Left renal cortex interstitium (tissue), 4 donors: ENCODE results near the gene TIMM50. TPM values are rescaled to one million over a fixed set of nuclear protein-coding genes. Genes with fewer than 3 reads are reported as not detected.
"Not testable (repeated sequence)": the region's sequence is repeated elsewhere in the genome, so short reads cannot be mapped to it uniquely, and the experiment has no call there.

Experiments
- DNase-seq, 4 donors: peaks; one replicate each; pipeline ENCODE4 v3.0.0-alpha.2; 2013; ENCODE audit warnings: low read depth in 4 of 4, low spot score in 2 of 4, missing footprints in 1 of 4
- polyA plus RNA-seq, 4 donors: library from polyadenylated mRNA; unstranded; fragments of 120-200 nt; gene quantifications; one replicate each; pipeline ENCODE4 v1.2.1, GENCODE V29; 2013; ENCODE audit not compliant: insufficient read length in 4 of 4

The TIMM50 gene
- polyA plus RNA-seq, 4 donors = 71.6 to 96.3 (median 87.8) TPM

GRCh38 chr19:39469036-39469435, 11.6 kb upstream of the TIMM50 start:
- DNase-seq = no peak

DNA sequence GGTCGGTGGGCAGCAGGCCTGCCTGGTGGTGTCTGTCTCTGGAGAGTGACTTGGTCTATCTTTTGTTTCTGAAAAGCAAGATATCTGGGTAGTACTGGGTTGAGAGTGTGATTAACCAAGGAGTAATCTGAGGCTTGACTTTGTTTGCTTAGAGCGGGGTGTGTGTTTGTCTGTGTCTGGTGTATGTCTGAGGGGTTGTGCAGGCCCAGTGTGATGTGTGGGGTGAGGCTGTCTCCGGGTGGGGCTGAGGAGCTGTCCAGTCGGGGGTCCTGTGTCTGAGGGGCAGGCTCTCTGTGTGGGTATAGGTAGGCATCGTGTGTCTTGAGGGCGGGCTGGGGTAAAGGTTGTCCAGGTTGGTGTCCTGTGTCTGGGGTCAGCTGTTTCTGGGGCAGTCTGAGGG, 11.1 kb upstream of the TIMM50 start:
- DNase-seq = no peak

DNA sequence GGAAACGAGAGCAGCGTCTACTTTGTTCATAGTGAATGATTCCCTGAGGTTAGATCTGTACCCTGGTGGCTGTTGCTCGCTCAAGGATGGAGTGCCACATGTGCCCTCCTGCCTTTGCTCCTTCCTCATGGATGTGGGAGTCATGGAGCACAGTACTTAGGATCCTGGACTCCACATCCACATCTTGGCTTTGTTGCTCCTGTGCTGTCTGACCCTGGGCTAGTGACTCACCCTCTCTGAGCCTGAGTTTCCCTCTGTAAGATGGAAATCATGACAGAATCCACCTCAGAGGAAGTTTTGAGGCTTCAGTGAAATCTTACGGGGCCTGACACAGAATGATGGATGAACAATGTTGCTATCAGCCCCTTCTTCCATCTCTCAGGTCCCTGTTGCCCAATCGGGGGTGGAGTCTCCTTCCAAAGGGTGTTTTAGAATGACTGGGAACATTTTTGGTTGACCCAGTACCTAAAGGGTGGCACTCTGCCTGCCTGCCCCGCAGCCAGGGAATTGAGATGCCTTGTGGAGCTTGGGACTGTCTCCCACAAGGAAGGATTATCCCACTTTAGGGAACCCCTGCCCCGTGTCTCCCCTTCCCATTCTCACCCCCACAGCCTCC, 9.8 kb upstream of the TIMM50 start:
- no peak for DNase-seq

- DNase-seq = no peak
Observed at GRCh38 chr19:39471756-39472536, 8.7 kb upstream of the TIMM50 start.

- no peak for DNase-seq
Observed at GRCh38 chr19:39472746-39473442, 7.7 kb upstream of the TIMM50 start.

GRCh38 chr19:39473443-39473960, 7.1 kb upstream of the TIMM50 start:
- no peak for DNase-seq

- peak in 2 of 4 donors; percentile 20 to 28 for DNase-seq
Observed at GRCh38 chr19:39474139-39474620, 6.5 kb upstream of the TIMM50 start.

DNA sequence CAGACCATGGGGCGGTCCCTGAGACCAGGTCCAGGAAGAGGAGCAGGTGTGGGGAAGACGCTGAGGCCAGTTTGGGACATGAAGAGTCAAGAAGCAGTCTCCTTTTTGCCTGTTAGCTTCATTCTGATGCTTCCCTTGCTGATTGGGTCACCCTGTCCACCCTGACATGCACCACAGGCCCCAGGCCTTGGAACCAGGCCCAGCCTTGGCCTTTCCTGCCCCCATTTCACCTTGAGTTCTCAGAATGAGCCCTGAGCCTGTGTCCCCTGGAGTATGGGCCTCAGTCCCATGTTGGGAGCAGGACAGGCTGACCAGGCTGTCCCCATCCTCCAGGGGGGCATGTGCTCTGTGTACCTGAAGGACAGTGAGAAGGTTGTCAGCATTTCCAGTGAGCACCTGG, 4.9 kb upstream of the TIMM50 start:
- no peak for DNase-seq

- not testable (repeated sequence) for DNase-seq
Observed at GRCh38 chr19:39479319-39479801, 1.3 kb upstream of the TIMM50 start.

- DNase-seq = no peak
Observed at GRCh38 chr19:39479916-39480315, 722 bp upstream of the TIMM50 start.

GRCh38 chr19:39481229-39481545, 549 bp downstream of the TIMM50 start:
- DNase-seq = no peak

GRCh38 chr19:39481676-39482075, 1.0 kb downstream of the TIMM50 start:
- no peak for DNase-seq

- DNase-seq = no peak
Observed at GRCh38 chr19:39483141-39483540, 2.5 kb downstream of the TIMM50 start.

- no peak for DNase-seq
Observed at GRCh38 chr19:39489756-39490155, 9.1 kb downstream of the TIMM50 start.

DNA sequence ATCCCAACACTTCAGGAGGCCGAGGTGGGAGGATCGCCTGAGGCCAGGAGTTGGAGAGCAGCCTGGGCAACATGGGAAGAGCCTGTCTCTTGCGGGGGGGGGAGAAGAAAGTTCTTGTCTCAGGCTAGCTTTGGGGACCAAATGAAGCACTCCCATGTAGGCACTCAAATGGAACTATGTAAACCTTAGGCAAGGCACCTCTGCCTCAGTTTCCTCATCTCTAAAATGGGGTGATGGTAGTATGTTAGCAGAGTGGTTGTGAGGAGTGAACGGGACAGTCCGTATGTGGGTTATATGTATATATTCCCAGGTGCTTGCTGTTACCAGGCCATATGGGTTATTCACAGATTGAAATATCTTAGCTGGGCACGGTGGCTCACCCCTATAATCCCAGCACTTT, 11.6 kb downstream of the TIMM50 start:
- no peak for DNase-seq

GRCh38 chr19:39492788-39493187, 12.2 kb downstream of the TIMM50 start:
- no peak for DNase-seq

- DNase-seq = no peak
Observed at GRCh38 chr19:39494661-39495060, 14.0 kb downstream of the TIMM50 start.

- DNase-seq = no peak
Observed at GRCh38 chr19:39496063-39496462, 15.4 kb downstream of the TIMM50 start.

GRCh38 chr19:39497701-39497995, 17.0 kb downstream of the TIMM50 start:
- DNase-seq = no peak

GRCh38 chr19:39497996-39498797, 17.6 kb downstream of the TIMM50 start:
- no peak for DNase-seq
